A673 (cell line): ENCODE results near the gene STAB1.

Experiments
- EZH2 ChIP-seq: fragments of 200-600 bp; sonication (generic); IDR thresholded peaks from 2 replicates; pipeline ENCODE4 v1.6.1; 2017; ENCODE audit warnings: borderline replicate concordance, low read depth, mild to moderate bottlenecking, mixed read lengths, antibody characterized with exemption, low read length; ENCODE audit not compliant: poor library complexity, severe bottlenecking
- TF ChIP-seq, protein P1 (sequence below): fragments of 300-800, 200-600 bp; sonication (generic); conservative IDR thresholded peaks from 2 replicates; pipeline ENCODE4 v1.5.1; 2017; ENCODE audit warnings: low read depth, mild to moderate bottlenecking, antibody characterized with exemption, low read length, moderate library complexity, mixed read lengths

DNA sequence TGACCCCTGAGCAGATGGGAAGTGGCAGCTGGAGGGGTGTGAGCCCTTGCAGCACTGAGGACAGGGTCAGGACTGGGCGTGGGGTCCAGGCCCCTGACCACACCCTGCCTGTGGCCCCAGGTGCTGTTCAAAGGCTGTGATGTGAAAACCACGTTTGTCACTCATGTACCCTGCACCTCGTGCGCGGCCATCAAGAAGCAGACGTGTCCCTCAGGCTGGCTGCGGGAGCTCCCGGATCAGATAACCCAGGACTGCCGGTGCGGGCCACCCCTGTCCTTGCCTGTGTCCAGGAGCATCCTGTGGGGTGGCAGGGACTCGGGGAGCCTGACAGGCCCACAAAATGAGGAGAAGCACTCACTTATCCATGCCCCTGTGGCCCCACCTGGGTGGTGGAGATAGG lies 5.9 kb downstream of the STAB1 start:
- TF ChIP-seq, protein P1, sequence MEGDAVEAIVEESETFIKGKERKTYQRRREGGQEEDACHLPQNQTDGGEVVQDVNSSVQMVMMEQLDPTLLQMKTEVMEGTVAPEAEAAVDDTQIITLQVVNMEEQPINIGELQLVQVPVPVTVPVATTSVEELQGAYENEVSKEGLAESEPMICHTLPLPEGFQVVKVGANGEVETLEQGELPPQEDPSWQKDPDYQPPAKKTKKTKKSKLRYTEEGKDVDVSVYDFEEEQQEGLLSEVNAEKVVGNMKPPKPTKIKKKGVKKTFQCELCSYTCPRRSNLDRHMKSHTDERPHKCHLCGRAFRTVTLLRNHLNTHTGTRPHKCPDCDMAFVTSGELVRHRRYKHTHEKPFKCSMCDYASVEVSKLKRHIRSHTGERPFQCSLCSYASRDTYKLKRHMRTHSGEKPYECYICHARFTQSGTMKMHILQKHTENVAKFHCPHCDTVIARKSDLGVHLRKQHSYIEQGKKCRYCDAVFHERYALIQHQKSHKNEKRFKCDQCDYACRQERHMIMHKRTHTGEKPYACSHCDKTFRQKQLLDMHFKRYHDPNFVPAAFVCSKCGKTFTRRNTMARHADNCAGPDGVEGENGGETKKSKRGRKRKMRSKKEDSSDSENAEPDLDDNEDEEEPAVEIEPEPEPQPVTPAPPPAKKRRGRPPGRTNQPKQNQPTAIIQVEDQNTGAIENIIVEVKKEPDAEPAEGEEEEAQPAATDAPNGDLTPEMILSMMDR, result no peak
- TF ChIP-seq EZH2, result no peak
